Gastroesophageal sphincter (tissue), 3 donors: ENCODE results near the gene TRIM7.

Experiments used
- EP300 ChIP-seq: sonication (generic); formaldehyde crosslinking; IDR thresholded peaks from one replicate; pipeline ENCODE4 v1.6.1; 2017; ENCODE audit warnings: antibody characterized with exemption, mild to moderate bottlenecking
- POLR2A ChIP-seq, 2 donors: fragments of 450-650 bp; IDR thresholded peaks; one replicate each; pipeline ENCODE4 v1.6.1; 2017; ENCODE audit warnings: antibody characterized with exemption in 2 of 2, mild to moderate bottlenecking in 2 of 2, moderate library complexity in 1 of 2
- POLR2AphosphoS5 ChIP-seq: sonication (generic); formaldehyde crosslinking; IDR thresholded peaks from one replicate; pipeline ENCODE4 v1.6.1; 2017; ENCODE audit warnings: antibody characterized with exemption
- TF ChIP-seq, protein P1 (sequence below), 4 experiments: fragments of 200-600 bp in 2 of 4; fragments of 450-650 bp in 2 of 4; sonication (generic) in 1 of 4; IDR thresholded peaks; one replicate each; pipeline ENCODE4 v1.5.1; 2017 to 2019; ENCODE audit warnings: antibody characterized with exemption in 4 of 4, mild to moderate bottlenecking in 2 of 4, moderate library complexity in 2 of 4

DNA sequence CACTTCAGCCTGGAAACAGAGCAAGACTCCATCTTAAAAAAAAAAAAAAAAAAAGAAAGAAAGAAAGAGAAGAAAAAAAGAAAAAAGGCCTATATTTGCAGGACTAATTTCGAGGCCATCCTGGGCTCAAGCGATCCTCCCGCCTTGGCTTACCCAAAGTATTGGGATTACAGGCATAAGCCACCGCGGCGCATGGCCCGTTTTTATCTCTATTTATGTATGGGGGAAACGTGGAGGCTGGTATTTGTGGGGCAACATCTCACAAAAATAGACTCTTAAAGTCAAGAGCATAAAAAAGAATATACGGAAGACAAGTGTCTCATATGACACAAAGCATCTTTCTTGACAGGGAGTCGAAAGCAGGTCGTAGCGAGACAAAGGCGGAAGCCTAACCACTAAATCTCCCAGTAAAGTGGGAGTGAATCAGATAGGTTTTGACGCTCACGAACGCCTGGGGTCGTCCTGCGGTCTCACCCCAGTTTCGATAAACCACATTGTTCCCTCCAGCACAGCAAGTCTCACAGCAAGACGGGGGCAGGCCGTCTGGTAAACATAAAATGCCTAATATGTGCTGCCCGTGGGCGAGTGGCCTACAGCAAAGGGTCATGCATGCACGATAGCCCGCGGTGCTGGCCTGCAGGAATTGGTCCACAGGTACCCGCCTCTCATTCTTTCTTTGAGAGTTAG is 16.3 kb upstream of the TRIM7 start:
- TF ChIP-seq, protein P1, sequence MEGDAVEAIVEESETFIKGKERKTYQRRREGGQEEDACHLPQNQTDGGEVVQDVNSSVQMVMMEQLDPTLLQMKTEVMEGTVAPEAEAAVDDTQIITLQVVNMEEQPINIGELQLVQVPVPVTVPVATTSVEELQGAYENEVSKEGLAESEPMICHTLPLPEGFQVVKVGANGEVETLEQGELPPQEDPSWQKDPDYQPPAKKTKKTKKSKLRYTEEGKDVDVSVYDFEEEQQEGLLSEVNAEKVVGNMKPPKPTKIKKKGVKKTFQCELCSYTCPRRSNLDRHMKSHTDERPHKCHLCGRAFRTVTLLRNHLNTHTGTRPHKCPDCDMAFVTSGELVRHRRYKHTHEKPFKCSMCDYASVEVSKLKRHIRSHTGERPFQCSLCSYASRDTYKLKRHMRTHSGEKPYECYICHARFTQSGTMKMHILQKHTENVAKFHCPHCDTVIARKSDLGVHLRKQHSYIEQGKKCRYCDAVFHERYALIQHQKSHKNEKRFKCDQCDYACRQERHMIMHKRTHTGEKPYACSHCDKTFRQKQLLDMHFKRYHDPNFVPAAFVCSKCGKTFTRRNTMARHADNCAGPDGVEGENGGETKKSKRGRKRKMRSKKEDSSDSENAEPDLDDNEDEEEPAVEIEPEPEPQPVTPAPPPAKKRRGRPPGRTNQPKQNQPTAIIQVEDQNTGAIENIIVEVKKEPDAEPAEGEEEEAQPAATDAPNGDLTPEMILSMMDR (IDR thresholded peaks at IDR 0.05), result no peak
- no peak for TF ChIP-seq POLR2A (IDR thresholded peaks at IDR 0.05)
- no peak for TF ChIP-seq POLR2AphosphoS5
- no peak for TF ChIP-seq EP300
